ENCODE measurements around the gene CLEC2A.
"Not testable (repeated sequence)": the region's sequence is repeated elsewhere in the genome, so short reads cannot be mapped to it uniquely, and the experiment has no call there.

The CLEC2A gene

GRCh38 chr12:9932270-9932669 is at the start of gene CLEC2A:
TSS of gene CLEC2A (minus strand) at chr12:9932370. CDS start at chr12:9932329, 41 bp downstream.
- Histone ChIP-seq H3K36me3 (ENCODE audit: insufficient read depth, low read length) (no peaks in the 10 kb centered on the region), H3K27me3 (ENCODE audit: insufficient read depth, low read length) (peaks cover 17% of the 10 kb centered on the region; the same call in 1 of the 2 replicates), H3K4me1 (ENCODE audit: control insufficient read depth, insufficient read depth, low read length, unreplicated experiment) (no peaks in the 10 kb centered on the region), H2AFZ (ENCODE audit: low read length, unreplicated experiment) (no peak within 1 kb of the TSS), H3K27ac (ENCODE audit: low read depth, low read length) (no peak within 1 kb of the TSS), H3K4me3 (ENCODE audit: low read depth, low read length) (no peak within 1 kb of the TSS), H3K79me2 (ENCODE audit: control insufficient read depth, insufficient read depth, low read length, unreplicated experiment) (no peaks in the 10 kb centered on the region)

- Histone ChIP-seq H3K27ac (ENCODE audit: low read depth, low read length) (no peak overlapping the region), H3K79me2 (ENCODE audit: control insufficient read depth, insufficient read depth, low read length, unreplicated experiment) (no peaks in the 10 kb centered on the region), H2AFZ (ENCODE audit: low read length, unreplicated experiment) (no peak overlapping the region), H3K4me3 (ENCODE audit: low read depth, low read length) (no peak overlapping the region), H3K27me3 (ENCODE audit: insufficient read depth, low read length) (peaks cover 21% of the 10 kb centered on the region), H3K36me3 (ENCODE audit: insufficient read depth, low read length) (no peaks in the 10 kb centered on the region), H3K4me1 (ENCODE audit: control insufficient read depth, insufficient read depth, low read length, unreplicated experiment) (no peaks in the 10 kb centered on the region)
Measured at GRCh38 chr12:9980126-9980525, 48.0 kb upstream of the CLEC2A start.

GRCh38 chr12:9977916-9978315 is 45.7 kb upstream of the CLEC2A start:
- Histone ChIP-seq H3K4me1 (ENCODE audit: control insufficient read depth, insufficient read depth, low read length, unreplicated experiment) (no peaks in the 10 kb centered on the region), H3K4me3 (ENCODE audit: low read depth, low read length) (no peak overlapping the region), H3K79me2 (ENCODE audit: control insufficient read depth, insufficient read depth, low read length, unreplicated experiment) (no peaks in the 10 kb centered on the region), H2AFZ (ENCODE audit: low read length, unreplicated experiment) (no peak overlapping the region), H3K27me3 (ENCODE audit: insufficient read depth, low read length) (peaks cover 27% of the 10 kb centered on the region), H3K27ac (ENCODE audit: low read depth, low read length) (no peak overlapping the region), H3K36me3 (ENCODE audit: insufficient read depth, low read length) (no peaks in the 10 kb centered on the region)

- not testable (repeated sequence) for H2AFZ ChIP-seq (ENCODE audit: low read length, unreplicated experiment); H3K4me1 ChIP-seq (ENCODE audit: control insufficient read depth, insufficient read depth, low read length, unreplicated experiment); H3K79me2 ChIP-seq (ENCODE audit: control insufficient read depth, insufficient read depth, low read length, unreplicated experiment)
Measured at GRCh38 chr12:9976626-9977025, 44.5 kb upstream of the CLEC2A start.

GRCh38 chr12:9975614-9976013 is 43.4 kb upstream of the CLEC2A start:
- H2AFZ ChIP-seq (ENCODE audit: low read length, unreplicated experiment), result no peak overlapping the region
- H3K36me3 ChIP-seq (ENCODE audit: insufficient read depth, low read length), result no peaks in the 10 kb centered on the region
- peaks cover 20% of the 10 kb centered on the region for H3K27me3 ChIP-seq (ENCODE audit: insufficient read depth, low read length)
- no peaks in the 10 kb centered on the region for H3K79me2 ChIP-seq (ENCODE audit: control insufficient read depth, insufficient read depth, low read length, unreplicated experiment)
- H3K27ac ChIP-seq (ENCODE audit: low read depth, low read length), result no peak overlapping the region
- no peak overlapping the region for H3K4me3 ChIP-seq (ENCODE audit: low read depth, low read length)
- H3K4me1 ChIP-seq (ENCODE audit: control insufficient read depth, insufficient read depth, low read length, unreplicated experiment), result no peaks in the 10 kb centered on the region

More at GRCh38 chr12:9976626-9977025, 44.5 kb upstream of the CLEC2A start:
- not testable (repeated sequence) for H3K36me3 ChIP-seq (ENCODE audit: insufficient read depth, low read length); H3K4me3 ChIP-seq (ENCODE audit: low read depth, low read length); H3K27ac ChIP-seq (ENCODE audit: low read depth, low read length)
- peaks cover 25% of the 10 kb centered on the region for H3K27me3 ChIP-seq (ENCODE audit: insufficient read depth, low read length)

GRCh38 chr12:9974731-9975130 is 42.6 kb upstream of the CLEC2A start:
- H3K4me1 ChIP-seq (ENCODE audit: control insufficient read depth, insufficient read depth, low read length, unreplicated experiment), result not testable (repeated sequence)

GRCh38 chr12:9973949-9974348 is 41.8 kb upstream of the CLEC2A start:
- Histone ChIP-seq H3K4me3 (ENCODE audit: low read depth, low read length) (no peak overlapping the region), H3K36me3 (ENCODE audit: insufficient read depth, low read length) (no peaks in the 10 kb centered on the region), H3K79me2 (ENCODE audit: control insufficient read depth, insufficient read depth, low read length, unreplicated experiment) (no peaks in the 10 kb centered on the region), H3K4me1 (ENCODE audit: control insufficient read depth, insufficient read depth, low read length, unreplicated experiment) (no peaks in the 10 kb centered on the region), H2AFZ (ENCODE audit: low read length, unreplicated experiment) (no peak overlapping the region), H3K27me3 (ENCODE audit: insufficient read depth, low read length) (peaks cover 17% of the 10 kb centered on the region), H3K27ac (ENCODE audit: low read depth, low read length) (no peak overlapping the region)

More at GRCh38 chr12:9974731-9975130, 42.6 kb upstream of the CLEC2A start:
- not testable (repeated sequence) for H3K4me3 ChIP-seq (ENCODE audit: low read depth, low read length); H3K79me2 ChIP-seq (ENCODE audit: control insufficient read depth, insufficient read depth, low read length, unreplicated experiment); H3K27ac ChIP-seq (ENCODE audit: low read depth, low read length); H2AFZ ChIP-seq (ENCODE audit: low read length, unreplicated experiment); H3K36me3 ChIP-seq (ENCODE audit: insufficient read depth, low read length)
- H3K27me3 ChIP-seq (ENCODE audit: insufficient read depth, low read length), result peaks cover 17% of the 10 kb centered on the region

- no peak within 1 kb of the TSS for H3K27ac ChIP-seq (ENCODE audit: low read depth, low read length)
- no peaks in the 10 kb centered on the region for H3K4me1 ChIP-seq (ENCODE audit: control insufficient read depth, insufficient read depth, low read length, unreplicated experiment)
- no peak within 1 kb of the TSS for H2AFZ ChIP-seq (ENCODE audit: low read length, unreplicated experiment)
Measured at GRCh38 chr12:9971181-9971580, 39.0 kb upstream of the CLEC2A start, which contains the start of gene CLEC12A. TSS of gene CLEC12A (plus strand) at chr12:9971409. CDS start at chr12:9971597, 188 bp downstream.

GRCh38 chr12:9969673-9970072 is 37.5 kb upstream of the CLEC2A start:
- H3K27me3 ChIP-seq (ENCODE audit: insufficient read depth, low read length), result peaks cover 18% of the 10 kb centered on the region
- no peak overlapping the region for H3K4me3 ChIP-seq (ENCODE audit: low read depth, low read length)
- H3K36me3 ChIP-seq (ENCODE audit: insufficient read depth, low read length), result no peaks in the 10 kb centered on the region
- H2AFZ ChIP-seq (ENCODE audit: low read length, unreplicated experiment), result no peak overlapping the region
- H3K4me1 ChIP-seq (ENCODE audit: control insufficient read depth, insufficient read depth, low read length, unreplicated experiment), result no peaks in the 10 kb centered on the region
- no peak overlapping the region for H3K27ac ChIP-seq (ENCODE audit: low read depth, low read length)
- H3K79me2 ChIP-seq (ENCODE audit: control insufficient read depth, insufficient read depth, low read length, unreplicated experiment), result no peaks in the 10 kb centered on the region

More at GRCh38 chr12:9971181-9971580, 39.0 kb upstream of the CLEC2A start, which contains the start of gene CLEC12A:
- H3K36me3 ChIP-seq (ENCODE audit: insufficient read depth, low read length), result no peaks in the 10 kb centered on the region
- H3K79me2 ChIP-seq (ENCODE audit: control insufficient read depth, insufficient read depth, low read length, unreplicated experiment), result no peaks in the 10 kb centered on the region
- no peak within 1 kb of the TSS for H3K4me3 ChIP-seq (ENCODE audit: low read depth, low read length)
- peaks cover 18% of the 10 kb centered on the region for H3K27me3 ChIP-seq (ENCODE audit: insufficient read depth, low read length)

GRCh38 chr12:9961901-9962300 is 29.7 kb upstream of the CLEC2A start:
- Histone ChIP-seq H2AFZ (ENCODE audit: low read length, unreplicated experiment) (no peak overlapping the region), H3K4me3 (ENCODE audit: low read depth, low read length) (no peak overlapping the region), H3K27me3 (ENCODE audit: insufficient read depth, low read length) (no peaks in the 10 kb centered on the region), H3K4me1 (ENCODE audit: control insufficient read depth, insufficient read depth, low read length, unreplicated experiment) (no peaks in the 10 kb centered on the region), H3K36me3 (ENCODE audit: insufficient read depth, low read length) (no peaks in the 10 kb centered on the region), H3K79me2 (ENCODE audit: control insufficient read depth, insufficient read depth, low read length, unreplicated experiment) (no peaks in the 10 kb centered on the region), H3K27ac (ENCODE audit: low read depth, low read length) (no peak overlapping the region)

- no peaks in the 10 kb centered on the region for H3K4me1 ChIP-seq (ENCODE audit: control insufficient read depth, insufficient read depth, low read length, unreplicated experiment)
- H3K27me3 ChIP-seq (ENCODE audit: insufficient read depth, low read length), result no peaks in the 10 kb centered on the region
- no peak overlapping the region for H3K27ac ChIP-seq (ENCODE audit: low read depth, low read length)
- H3K79me2 ChIP-seq (ENCODE audit: control insufficient read depth, insufficient read depth, low read length, unreplicated experiment), result no peaks in the 10 kb centered on the region
- no peak overlapping the region for H3K4me3 ChIP-seq (ENCODE audit: low read depth, low read length)
- H3K36me3 ChIP-seq (ENCODE audit: insufficient read depth, low read length), result no peaks in the 10 kb centered on the region
- H2AFZ ChIP-seq (ENCODE audit: low read length, unreplicated experiment), result no peak overlapping the region
Measured at GRCh38 chr12:9961106-9961505, 28.9 kb upstream of the CLEC2A start.

All from ACC112 (cell line).